ENCODE measurements around the gene ROBO1.

Gene ROBO1

DNA sequence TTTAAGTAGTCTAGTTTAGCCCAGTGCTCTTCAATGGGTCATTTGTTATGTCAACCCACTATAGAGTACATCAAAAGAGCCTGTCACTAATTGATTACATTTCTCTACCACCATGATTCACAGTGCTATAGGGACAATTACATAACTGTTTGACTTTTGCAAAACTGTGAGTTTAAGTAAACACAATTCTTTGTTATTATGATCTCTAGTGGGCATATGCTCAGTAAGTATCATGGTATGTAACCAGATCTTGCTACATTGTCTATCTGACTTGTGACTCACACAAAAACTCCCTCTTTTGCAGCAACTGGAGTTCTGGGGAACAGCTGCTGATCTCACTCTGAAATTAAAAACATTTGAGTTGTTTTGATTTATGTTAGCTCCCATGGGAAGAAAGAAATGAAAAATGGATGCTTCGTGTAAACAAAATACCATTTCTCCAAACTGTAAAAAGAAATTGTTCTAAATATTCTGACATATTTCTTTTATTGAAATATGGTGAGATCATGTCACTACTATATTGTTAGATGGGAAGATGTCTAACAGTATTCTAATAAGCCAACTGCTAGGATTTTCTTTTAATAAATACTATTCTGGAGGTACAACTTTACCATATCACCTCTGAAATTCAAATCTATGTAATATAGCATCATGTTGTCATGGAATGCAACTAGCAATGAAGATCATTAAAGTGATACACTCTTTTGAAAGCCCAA is 470.4 kb downstream of the ROBO1 start:
- DNase-seq, result no peak

DNA sequence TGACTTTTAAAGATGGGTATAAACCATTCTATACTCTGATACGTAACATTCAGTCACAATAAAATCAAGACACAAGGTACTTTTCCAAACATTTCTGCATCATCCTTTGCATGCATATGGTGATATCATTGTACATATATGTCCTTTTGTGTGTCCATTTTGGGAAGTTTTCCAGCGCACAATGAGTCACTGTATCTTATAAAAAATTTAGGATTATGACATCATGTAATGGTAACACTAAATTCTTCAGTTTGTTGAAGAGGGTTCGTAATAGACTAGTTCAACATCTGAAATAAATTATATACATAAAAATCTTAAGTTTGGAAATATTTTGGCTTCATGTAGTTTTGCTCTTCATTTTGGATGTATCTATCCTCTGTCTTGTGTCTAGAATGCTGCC is 480.9 kb downstream of the ROBO1 start:
- DNase-seq, result no peak

GRCh38 chr3:79285871-79286270 is 481.9 kb downstream of the ROBO1 start:
- no peak for DNase-seq

GRCh38 chr3:79285380-79285779 is 482.4 kb downstream of the ROBO1 start:
- DNase-seq, result no peak

DNA sequence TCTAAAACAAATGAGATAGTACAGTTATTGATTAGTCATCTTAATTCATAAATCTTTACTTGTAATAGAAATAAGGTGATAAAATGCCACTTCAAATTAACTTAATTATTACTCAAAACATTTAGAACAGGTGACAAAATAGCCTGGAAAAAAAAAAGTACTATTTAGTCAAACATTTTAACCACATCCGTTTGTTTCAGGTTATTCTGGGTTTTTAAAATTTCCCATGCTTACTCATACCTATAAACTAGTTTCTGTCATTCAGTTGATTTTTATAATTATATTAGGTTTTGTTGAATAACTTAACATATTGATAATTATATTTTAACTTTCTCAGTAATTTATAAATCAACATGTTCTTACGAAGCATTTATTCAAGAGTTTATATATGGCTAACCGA is 483.0 kb downstream of the ROBO1 start:
- DNase-seq, result no peak

- DNase-seq, result no peak
Observed at GRCh38 chr3:79278681-79279080, 489.1 kb downstream of the ROBO1 start.

GRCh38 chr3:79268422-79268821 is 499.4 kb downstream of the ROBO1 start:
- no peak for DNase-seq

GRCh38 chr3:79264892-79265291 is 502.9 kb downstream of the ROBO1 start:
- DNase-seq, result no peak

- no peak for DNase-seq
Observed at GRCh38 chr3:79263423-79263822, 504.4 kb downstream of the ROBO1 start.

DNA sequence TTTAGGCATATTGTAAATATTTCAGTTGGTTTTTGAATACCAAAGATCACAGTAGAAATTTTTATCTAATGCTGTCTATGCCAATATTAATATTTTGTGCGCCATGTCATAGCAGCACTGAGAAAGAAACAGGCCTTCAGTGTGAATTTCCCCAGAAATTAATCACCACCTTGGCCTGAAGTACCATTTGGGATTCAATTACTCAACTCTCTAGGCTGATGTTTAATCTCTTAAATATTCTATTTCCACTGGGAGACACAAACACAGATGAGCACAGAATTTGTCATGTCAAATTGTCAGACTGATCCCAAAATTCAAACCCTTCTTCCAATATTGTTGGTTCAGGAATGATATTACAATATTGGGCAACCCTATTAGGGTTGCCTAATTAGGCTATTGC is 509.3 kb downstream of the ROBO1 start:
- no peak for DNase-seq

DNA sequence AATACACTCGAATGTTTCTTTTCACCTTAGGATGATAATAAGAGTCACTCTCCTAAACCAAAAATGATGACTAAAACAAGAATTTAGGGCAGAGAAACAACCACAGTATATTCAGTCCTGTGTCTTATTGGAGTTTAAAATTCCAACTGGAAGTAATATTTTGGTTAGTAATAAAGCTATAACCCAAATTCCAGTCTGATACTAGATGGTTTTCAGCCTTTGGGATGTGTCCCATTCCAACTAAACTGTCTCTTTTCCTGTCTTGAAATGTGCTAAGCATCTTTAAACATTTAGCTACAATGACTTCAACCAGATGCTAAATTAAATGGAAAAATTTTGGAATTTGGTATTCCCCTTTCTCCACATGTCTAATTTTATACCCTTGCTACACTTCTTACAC is 510.0 kb downstream of the ROBO1 start:
- no peak for DNase-seq

DNA sequence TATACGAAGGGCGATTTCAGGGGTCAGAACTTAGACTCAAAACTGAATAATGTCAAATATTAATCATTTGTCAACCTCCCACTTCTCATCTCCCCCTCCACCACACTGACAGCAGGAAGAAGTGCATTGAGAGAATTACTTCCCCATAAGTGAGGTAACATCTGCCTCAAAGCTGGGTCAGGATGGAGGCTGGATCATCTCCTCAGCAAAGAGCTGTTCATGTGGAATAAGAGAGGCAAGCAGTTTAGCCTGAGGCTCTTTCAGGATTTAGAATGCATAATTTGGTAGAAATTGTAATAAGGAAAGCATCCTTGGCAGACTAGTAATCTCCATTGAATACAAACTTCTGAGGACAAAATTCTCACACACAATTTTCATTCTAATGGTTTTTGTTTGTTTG is 512.1 kb downstream of the ROBO1 start:
- no peak for DNase-seq

- DNase-seq, result no peak
Observed at GRCh38 chr3:79255292-79255691, 512.5 kb downstream of the ROBO1 start.

DNA sequence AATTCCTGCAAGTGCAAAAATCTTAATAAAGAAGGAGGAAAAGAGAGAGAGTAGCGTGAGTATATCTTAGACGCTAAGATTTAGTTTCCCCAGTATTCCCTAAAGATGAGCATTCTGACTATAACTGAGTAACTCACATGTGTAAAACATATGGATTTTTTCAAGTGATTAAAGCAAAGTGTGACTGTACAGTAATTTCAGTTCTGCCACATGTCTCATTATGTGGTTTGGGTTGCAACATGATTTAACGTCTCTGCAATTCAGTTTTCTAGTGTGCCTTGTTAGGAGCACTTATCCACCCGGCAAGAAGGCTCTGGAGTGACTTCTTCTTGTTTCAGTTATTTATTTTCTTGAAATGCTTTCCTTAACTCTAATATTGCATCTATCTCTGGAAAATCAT is 514.1 kb downstream of the ROBO1 start:
- no peak for DNase-seq

DNA sequence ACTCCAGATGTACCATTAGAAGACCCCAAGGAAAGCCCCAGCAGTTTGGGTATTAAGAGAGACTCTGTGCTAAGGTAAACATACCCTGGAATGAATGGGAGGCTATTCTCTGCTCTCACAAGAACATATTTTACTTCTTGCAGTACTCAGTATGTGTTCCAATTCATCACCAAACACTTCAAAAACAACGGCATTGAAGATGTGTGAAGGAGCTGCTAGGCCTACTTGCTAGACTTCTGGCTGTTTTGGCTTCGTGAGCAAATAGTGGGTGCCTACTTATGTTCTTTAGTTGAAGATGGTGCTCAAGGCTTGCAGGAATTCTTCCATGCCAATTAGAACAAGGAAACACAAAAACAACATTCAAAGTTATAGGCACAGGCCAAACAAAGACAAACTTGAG is 514.5 kb downstream of the ROBO1 start:
- DNase-seq, result no peak

GRCh38 chr3:79250746-79251145 is 517.1 kb downstream of the ROBO1 start:
- no peak for DNase-seq

DNA sequence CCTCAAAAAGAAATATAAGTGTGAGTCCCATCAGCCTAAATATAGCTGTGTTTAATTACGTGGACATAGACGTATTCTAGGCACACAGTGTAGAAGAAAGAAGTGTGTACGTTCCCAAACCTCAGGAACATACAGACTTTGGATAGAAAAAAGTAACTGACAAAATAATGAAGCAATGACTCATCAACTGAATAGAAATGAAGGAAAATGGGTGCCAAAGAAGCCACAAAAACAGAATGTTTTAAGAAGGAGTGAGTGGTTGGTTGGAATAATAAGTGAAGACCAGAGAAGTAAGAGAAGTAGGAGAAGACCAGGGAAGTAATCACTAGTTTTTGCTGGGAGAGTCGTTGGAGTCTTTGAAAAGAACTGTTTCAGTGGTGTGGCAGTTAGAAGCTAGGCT is 518.1 kb downstream of the ROBO1 start:
- no peak for DNase-seq

GRCh38 chr3:79247725-79248043 is 520.1 kb downstream of the ROBO1 start:
- no peak for DNase-seq

GRCh38 chr3:79246875-79247724 is 520.7 kb downstream of the ROBO1 start:
- DNase-seq, result no peak

DNA sequence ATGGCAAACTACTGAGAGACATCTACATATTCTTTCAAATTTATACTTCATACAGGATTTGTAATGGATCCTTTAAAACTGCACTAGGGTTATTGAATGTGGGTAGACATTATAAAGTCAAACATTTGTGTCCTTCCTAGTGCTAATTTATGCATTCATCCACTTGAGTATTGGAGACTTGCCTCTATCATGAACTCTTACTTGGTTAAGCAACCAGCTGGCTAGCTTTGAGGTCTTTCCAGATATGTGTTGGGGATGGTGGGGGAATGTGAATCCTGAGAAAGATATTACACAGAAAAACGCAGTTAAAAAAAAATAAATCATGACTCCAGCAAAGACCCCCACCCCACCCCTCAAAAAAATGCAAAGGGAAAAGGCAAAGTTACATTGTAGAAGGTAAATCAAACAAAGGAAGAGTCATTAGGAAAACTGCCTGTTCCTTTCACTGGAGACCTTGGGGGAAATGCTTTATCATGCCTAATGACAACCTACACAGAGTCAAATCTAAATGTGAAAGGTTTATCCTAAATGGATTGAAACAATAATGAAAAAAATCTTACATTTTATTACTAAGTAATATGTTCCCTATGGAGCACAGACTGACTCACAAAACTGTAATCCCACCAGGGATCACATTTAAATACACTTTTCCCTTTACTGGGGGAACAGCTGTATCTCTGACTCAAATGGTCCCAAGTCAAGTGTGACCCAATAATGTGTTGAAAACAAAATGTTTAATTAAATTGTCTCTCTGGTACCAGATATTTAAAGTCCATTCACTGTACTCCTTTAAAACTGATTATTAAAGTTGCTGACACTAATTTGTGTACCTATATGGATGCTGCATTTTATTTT is 522.3 kb downstream of the ROBO1 start:
- no peak for DNase-seq

- no peak for DNase-seq
Observed at GRCh38 chr3:79236496-79236895, 531.3 kb downstream of the ROBO1 start.

DNA sequence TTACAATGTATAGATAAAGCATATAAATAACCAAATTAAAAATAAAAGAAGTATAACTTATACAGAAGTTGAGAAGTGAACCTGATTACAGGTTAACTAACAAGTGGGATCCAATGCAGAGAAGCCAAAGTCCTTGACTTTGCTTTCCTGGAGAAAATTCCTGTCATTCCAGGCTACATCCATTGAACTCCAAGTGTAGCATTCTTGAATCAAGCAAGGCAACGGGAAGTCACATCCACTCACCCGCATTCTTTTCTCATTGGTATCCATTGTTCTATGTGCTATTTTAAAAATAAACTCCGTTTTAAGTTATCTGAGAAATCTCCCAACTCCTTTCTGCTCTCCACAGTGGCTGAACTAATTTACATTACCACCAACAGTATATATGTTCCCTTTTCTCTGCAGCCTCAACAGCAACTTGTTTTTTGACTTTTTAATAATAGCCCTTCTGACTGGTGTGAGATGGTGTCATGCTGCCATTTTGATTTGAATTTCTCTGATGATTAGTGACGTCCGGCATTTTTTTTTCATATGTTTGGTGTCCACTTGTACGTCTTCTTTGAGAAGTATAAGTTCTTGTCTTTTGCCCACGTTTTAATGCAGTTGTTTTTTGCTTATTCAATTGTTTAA is 534.3 kb downstream of the ROBO1 start:
- DNase-seq, result no peak

DNA sequence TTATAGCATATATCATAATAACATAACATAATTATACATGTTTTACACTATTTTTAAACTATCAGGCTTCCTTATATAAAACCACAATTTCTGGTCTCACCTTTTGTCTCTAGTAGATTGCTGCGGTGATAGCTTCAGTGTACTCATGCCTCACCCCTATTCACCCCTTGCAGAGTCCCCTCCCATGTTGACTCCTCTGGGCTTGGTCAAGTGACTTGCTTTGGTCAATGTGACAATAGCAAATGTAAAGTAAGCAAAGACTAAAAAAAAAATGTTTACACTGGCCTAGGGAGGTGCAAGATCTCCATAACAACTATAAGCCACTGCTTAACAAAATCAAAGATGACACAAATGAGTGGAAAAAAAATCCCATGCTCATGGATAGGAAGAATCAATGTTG is 537.5 kb downstream of the ROBO1 start:
- DNase-seq, result no peak
